ENCODE measurements around the gene PWWP2B.
"Not testable (repeated sequence)": the region's sequence is repeated elsewhere in the genome, so short reads cannot be mapped to it uniquely, and the experiment has no call there.

Gene PWWP2B

GRCh38 chr10:132433671-132434340 is 36.8 kb downstream of the PWWP2B start:
- POLR2A ChIA-PET = interaction anchor here (1.0 to 1.9 kb wide), 3 partner anchors 12 to 37 kb away, joined by 4 to 5 read pairs (median 5); partner anchors contain the start of gene PWWP2B
- DNase-seq (ENCODE audit: extremely low spot score) = no peak
- CTCF ChIA-PET = interaction anchor here (1.3 kb wide), 1 partner anchor 10 kb away, joined by 3 read pairs; no protein-coding TSS in a partner anchor
- TF ChIP-seq CTBP1 (IDR thresholded peaks at IDR 0.05; ENCODE audit: borderline replicate concordance) (no peak), FOXA1 (IDR thresholded peaks at IDR 0.05) (no peak), SUZ12 (IDR thresholded peaks at IDR 0.05) (no peak), SP1 (IDR thresholded peaks at IDR 0.05) (no peak), HDGF (IDR thresholded peaks at IDR 0.05; ENCODE audit: borderline replicate concordance) (no peak), TARDBP (IDR thresholded peaks at IDR 0.05) (no peak), FOXM1 (IDR thresholded peaks at IDR 0.05; ENCODE audit: borderline replicate concordance) (no peak), LEF1 (IDR thresholded peaks at IDR 0.05; ENCODE audit: borderline replicate concordance) (no peak), BHLHE40 (IDR thresholded peaks at IDR 0.05; ENCODE audit: borderline replicate concordance) (no peak), FOXK2 (IDR thresholded peaks at IDR 0.05) (no peak), NFRKB (IDR thresholded peaks at IDR 0.05) (no peak), ELF4 (IDR thresholded peaks at IDR 0.05) (no peak), ZNF384 (IDR thresholded peaks at IDR 0.05) (no peak), L3MBTL2 (conservative IDR thresholded peaks at IDR 0.05) (no peak)
- TF ChIP-seq, protein P1, sequence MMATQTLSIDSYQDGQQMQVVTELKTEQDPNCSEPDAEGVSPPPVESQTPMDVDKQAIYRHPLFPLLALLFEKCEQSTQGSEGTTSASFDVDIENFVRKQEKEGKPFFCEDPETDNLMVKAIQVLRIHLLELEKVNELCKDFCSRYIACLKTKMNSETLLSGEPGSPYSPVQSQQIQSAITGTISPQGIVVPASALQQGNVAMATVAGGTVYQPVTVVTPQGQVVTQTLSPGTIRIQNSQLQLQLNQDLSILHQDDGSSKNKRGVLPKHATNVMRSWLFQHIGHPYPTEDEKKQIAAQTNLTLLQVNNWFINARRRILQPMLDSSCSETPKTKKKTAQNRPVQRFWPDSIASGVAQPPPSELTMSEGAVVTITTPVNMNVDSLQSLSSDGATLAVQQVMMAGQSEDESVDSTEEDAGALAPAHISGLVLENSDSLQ (IDR thresholded peaks at IDR 0.05) = no peak

DNA sequence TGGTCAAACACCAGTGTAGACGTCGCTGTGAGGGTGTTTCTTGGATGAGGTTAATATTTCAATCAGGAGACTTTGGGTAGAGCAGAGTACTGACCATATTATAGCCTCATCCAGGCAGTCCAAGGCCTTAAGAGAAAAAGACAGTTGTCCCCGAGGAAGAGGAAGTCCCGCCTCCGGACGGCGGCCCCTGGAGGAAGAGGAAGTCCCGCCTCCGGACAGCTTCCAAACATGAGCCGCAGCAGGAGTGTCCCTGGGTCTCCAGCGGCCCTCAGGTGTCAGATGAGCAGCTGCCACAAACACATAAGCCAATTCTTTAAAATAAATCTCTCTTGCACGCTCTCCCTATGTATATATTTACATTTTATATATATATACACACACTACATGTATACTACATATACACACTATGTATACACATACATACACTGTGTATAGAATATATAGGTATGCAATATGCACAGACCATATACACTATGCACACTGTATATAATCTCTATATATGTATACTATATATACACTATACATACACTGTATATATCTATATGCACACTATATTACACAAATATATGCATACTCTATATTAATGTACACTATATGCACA is 37.5 kb downstream of the PWWP2B start:
- CTCF ChIA-PET = interaction anchor here (1.3 kb wide), 1 partner anchor 9 kb away, joined by 3 read pairs; no protein-coding TSS in a partner anchor
- POLR2A ChIA-PET = interaction anchor here (1.0 to 1.9 kb wide), 3 partner anchors 11 to 37 kb away, joined by 4 to 5 read pairs (median 5); partner anchors contain the start of gene PWWP2B
- peak; percentile 81 for DNase-seq (ENCODE audit: extremely low spot score)
- TF ChIP-seq, protein P1 (IDR thresholded peaks at IDR 0.05) = peak; percentile 31; the same call in 1 of the 2 replicates
- TF ChIP-seq ZNF384 (IDR thresholded peaks at IDR 0.05) (no peak), TARDBP (IDR thresholded peaks at IDR 0.05) (no peak), ELF4 (IDR thresholded peaks at IDR 0.05) (no peak), SUZ12 (IDR thresholded peaks at IDR 0.05) (no peak; the same call in 1 of the 2 replicates), FOXM1 (IDR thresholded peaks at IDR 0.05; ENCODE audit: borderline replicate concordance) (no peak), L3MBTL2 (conservative IDR thresholded peaks at IDR 0.05) (no peak)

- POLR2A ChIA-PET; DNase-seq (ENCODE audit: extremely low spot score); CTCF ChIA-PET: not testable (repeated sequence)
These were observed 38.3 kb downstream of the PWWP2B start for GRCh38 chr10:132435320-132435719.

DNA sequence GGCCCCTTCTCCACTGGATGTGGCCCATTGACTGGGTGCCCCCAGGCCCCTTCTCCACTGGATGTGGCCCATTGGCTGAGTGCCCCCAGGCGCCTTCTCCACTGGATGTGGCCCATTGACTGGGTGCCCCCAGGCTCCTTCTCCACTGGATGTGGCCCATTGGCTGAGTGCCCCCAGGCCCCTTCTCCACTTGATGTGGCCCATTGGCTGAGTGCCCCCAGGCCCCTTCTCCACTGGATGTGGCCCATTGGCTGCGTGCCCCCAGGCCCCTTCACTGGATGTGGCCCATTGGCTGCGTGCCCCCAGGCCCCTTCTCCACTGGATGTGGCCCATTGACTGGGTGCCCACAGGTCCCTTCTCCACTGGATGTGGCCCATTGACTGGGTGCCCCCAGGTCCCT is 39.1 kb downstream of the PWWP2B start:
- DNase-seq (ENCODE audit: extremely low spot score); CTCF ChIA-PET; POLR2A ChIA-PET: not testable (repeated sequence)

DNA sequence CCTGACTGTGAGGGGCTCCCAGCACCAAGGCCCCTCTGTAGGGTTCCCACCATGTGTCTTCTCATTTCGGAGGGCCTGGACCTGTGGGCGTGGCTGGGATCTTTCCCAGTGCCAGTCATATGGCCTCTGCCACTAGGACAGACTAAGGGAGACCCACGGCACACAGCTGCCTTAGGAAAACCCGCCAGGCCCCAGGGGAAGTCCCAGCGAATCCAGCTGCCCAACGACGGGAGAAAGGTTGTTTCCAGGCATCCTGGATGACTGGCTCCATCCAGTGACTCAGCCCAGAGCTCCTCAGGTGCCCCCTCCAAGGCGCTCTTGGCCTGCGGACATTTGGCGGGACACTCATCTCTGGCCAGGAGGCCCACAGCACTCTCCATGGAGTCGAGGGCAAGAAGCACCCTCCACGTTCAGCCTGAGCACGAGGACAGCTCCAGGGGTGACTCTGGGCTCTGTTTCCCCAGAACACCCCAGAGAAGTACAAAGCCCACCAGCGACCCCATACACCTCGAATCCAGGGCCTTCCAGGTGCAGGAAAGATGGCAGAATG is 39.9 kb downstream of the PWWP2B start:
- CTCF ChIA-PET = no interaction called here
- POLR2A ChIA-PET = no interaction called here

DNA sequence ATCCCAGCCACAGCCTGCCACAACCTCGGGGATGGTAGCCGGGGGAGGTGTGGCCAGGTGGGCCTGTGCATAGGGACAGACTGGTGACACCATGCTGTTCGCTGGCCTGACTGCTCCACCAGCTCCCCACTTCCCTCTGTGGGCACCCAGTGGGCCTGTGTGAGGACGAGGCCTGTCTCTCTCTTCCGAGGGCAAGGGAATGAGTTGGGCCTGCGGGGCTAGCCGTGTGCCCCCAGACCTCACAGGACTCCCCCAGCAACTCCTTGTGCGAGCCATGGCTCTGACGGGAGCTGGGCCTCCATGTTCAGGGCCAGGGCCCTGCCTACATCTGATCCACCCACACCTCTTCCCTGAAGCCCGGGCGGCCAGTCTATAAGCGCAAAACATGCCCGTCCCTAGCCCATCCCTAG is 40.5 kb downstream of the PWWP2B start:
- TF ChIP-seq CTBP1 (IDR thresholded peaks at IDR 0.05; ENCODE audit: borderline replicate concordance) (no peak), FOXM1 (IDR thresholded peaks at IDR 0.05; ENCODE audit: borderline replicate concordance) (no peak), SUZ12 (IDR thresholded peaks at IDR 0.05) (no peak), LEF1 (IDR thresholded peaks at IDR 0.05; ENCODE audit: borderline replicate concordance) (no peak), ZNF384 (IDR thresholded peaks at IDR 0.05) (no peak), FOXK2 (IDR thresholded peaks at IDR 0.05) (no peak), HDGF (IDR thresholded peaks at IDR 0.05; ENCODE audit: borderline replicate concordance) (no peak), NFRKB (IDR thresholded peaks at IDR 0.05) (no peak), L3MBTL2 (conservative IDR thresholded peaks at IDR 0.05) (no peak), FOXA1 (IDR thresholded peaks at IDR 0.05) (no peak), SP1 (IDR thresholded peaks at IDR 0.05) (no peak), ELF4 (IDR thresholded peaks at IDR 0.05) (no peak), BHLHE40 (IDR thresholded peaks at IDR 0.05; ENCODE audit: borderline replicate concordance) (no peak), ARNT (IDR thresholded peaks at IDR 0.05) (no peak), TARDBP (IDR thresholded peaks at IDR 0.05) (no peak)
- TF ChIP-seq, protein P1 (IDR thresholded peaks at IDR 0.05) = no peak
- DNase-seq (ENCODE audit: extremely low spot score) = no peak
- POLR2A ChIA-PET = no interaction called here
- CTCF ChIA-PET = no interaction called here

More for the DNA sequence above, 39.9 kb downstream of the PWWP2B start:
- no peak for DNase-seq (ENCODE audit: extremely low spot score)
- no peak for TF ChIP-seq BHLHE40 (IDR thresholded peaks at IDR 0.05; ENCODE audit: borderline replicate concordance)
- no peak for TF ChIP-seq SUZ12 (IDR thresholded peaks at IDR 0.05)
- TF ChIP-seq ELF4 (IDR thresholded peaks at IDR 0.05) = no peak
- no peak for TF ChIP-seq FOXM1 (IDR thresholded peaks at IDR 0.05; ENCODE audit: borderline replicate concordance)
- TF ChIP-seq ZNF384 (IDR thresholded peaks at IDR 0.05) = no peak
- TF ChIP-seq HDGF (IDR thresholded peaks at IDR 0.05; ENCODE audit: borderline replicate concordance) = no peak
- TF ChIP-seq TARDBP (IDR thresholded peaks at IDR 0.05) = no peak

Measured in HEK293T (cell line).